HG02970 (cell line): ENCODE results near the gene C12orf57.

Experiments
- ATAC-seq: cut with Tn5 transposase; IDR thresholded peaks from one replicate; pipeline ENCODE4 v1.9.1; 2021; ENCODE audit warnings: mild to moderate bottlenecking, moderate library complexity, moderate number of reproducible peaks; ENCODE audit not compliant: unreplicated experiment, low FRiP score

C12orf57 gene

DNA sequence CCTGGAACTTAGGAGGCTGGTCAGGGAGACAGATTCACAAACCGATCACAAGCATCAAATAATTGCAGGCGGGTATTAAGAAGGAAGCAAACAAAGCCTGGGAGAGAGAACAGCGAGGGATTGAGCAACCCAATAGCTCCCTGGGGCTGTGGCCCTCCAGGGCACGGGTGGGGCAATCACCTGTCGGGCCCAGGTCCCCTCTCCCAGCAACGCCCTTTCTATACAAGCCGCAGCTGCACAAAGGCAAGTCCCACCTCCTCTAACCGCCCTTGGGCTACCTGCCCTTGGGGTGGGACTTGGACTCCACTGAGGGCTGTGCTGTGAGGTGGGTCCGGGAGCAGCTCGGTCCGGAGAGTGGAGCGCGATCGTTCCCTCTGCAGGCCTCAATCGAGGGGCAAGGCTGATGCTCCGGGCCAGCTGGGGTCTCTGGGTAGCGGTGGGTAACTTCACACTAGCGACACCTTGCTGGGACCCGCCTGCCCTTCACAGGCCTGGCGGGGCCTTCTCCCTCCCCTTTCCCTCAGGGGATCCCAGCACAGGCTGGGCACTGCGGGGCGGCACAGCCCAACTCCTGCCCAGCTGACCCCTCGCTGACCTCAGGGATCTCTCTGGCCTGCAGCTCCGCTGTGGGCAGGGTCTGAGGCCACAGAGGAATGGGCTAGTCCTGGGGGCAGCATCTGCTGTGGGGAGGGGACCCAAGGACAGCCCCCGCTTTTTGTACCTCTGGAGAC, 18.6 kb downstream of the C12orf57 start:
- ATAC-seq: no peak

DNA sequence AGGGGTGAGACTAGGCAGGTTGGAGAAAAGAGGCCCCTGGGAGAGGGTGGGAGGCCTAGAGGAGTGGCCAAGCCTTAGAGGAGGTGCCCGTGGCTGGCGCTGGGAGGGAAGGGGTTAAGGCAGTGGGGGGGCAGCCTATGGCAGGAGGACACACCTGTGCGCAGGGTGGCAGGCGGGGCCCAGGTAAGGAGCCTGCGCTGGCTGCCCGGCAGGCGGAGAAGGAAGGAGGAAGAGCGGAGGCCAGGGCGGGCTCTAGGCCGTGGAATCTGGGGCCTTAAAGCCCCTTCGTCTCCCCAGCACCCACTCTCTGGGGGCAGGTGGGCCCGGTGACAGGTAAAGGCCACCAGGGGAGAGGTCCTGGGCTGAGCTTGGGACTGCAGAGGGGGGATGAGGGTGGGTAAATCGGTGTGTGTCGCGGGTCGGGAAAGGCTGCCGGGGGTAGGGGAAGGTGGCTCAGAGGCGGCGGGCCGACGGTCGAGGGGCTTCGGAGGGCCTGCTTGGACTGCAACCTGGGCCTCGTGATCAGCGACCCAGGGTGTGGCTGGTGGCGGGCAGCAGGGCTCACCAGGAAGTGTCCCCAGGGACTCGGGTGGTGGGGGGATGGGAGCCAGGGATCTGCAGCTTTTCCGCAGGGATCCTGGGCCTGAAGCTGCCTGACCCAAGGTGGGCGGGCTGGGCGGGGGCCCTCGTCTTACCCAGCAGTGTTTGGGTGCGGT, 19.4 kb downstream of the C12orf57 start:
- no peak for ATAC-seq

DNA sequence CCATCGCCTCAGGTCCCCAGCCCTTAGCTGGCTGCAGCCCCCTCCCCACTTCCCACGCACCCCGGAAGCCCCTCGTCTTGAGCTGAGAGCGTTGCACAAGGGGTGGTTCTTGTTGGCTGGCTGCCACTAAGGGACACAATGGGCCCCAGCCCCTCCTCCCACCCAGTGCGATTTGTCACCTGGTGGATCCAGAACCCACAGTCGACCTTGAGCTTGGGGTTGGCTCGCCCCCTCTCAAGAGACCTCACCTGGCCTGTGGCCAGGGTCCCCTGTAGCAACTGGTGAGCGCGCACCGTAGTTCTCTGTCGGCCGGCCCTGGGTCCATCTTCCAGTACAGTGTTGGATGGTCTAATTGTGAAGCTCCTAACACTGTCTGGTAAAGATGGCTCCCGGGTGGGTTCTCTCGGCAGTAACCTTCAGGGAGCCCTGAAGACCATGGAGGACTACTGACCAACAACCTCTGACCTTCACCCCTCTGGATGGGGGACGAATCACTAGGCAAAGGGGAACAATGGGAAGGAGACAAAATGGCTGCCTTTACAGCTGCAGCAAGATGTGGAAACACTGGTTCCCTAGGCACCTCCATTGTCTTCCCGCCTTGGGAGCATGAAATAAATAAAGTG, 20.1 kb downstream of the C12orf57 start:
- no peak for ATAC-seq

DNA sequence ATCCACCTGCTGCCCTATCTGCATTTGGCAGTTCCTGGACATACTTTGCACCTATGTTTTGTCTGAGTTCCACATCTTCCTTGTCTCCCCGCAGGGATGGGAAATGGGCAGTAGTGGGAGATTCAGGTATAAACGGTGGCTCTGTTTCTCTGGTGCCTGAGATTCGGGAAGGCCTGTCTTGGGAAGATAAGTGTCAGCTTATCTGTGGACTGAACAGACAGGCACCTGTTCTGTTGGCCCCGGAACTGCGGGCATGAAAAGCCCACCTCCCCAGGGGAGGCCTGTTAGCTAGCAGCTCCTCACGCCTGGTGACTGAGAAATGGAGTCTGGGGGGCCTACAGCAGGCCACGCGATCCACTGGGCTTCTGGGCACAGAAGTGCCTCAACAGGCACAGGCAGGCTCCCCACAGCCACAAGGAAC, 20.8 kb downstream of the C12orf57 start:
- ATAC-seq: no peak

DNA sequence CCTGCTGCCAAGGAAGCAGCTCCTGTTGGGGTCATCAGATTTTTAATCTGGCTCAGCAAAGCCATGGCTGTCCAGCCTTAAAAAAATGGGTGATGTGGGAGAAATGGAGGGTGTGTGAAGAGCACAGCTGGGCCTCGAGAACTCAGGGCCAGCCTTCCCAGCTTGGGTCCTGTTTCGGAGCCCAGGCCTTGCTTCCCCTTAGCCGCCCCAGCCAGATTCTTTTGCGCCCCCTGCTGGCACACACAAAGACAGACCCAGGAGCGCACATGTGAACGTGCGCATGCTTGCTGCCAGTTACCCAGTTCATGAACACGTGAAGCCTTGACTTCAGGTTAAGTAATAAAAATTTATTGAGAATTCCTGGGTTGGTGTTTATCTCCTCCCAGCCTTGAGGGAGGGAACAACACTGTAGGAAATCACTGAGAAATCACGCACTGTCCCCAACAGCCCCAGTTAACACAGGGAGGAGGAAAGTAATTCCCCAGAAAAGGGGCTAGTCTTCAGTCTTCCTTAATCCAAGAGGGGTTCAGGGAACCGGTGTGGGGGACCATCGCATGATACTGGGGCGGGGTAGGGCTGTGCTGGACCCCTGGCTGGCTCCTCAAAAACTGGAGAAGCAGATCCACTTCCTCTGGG, 21.3 kb downstream of the C12orf57 start:
- no peak for ATAC-seq

DNA sequence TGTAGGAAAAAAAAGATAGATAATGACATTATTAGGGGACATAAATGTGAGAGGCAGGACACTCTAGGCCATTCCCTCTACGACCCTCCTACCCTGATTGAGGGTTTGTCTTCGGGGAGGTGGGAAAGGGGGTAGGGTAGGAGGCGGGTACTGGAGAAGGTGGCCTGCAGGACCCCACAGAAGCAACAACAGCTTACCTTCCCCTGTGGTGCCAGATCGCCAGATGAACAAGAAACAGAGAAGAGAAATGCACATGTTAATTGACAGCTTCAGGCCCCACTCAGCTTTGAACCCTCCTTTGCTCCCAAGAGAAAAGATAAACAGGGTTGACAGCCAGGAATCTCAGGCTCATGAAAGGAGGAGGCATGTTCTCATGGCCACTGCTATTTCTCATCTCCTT, 21.9 kb downstream of the C12orf57 start:
- no peak for ATAC-seq

DNA sequence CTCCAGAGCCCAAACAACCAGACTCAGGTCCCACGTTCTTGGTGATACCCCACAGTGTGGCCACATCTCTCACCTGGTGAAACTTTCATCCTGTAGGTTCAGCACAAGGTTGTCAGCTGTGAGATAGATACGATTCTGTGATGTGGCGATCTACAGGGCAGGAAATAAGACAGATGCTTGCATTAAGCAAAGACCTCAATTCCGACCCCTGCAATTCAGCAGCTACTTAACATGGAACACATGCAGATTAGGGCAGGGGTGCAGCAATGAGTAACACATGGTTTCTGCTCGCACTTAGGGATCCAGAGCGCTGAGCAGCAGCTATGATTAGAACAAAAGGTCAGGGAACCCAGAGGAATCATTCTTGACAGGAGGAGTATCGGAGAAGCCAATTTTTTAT, 22.5 kb downstream of the C12orf57 start:
- ATAC-seq: no peak

DNA sequence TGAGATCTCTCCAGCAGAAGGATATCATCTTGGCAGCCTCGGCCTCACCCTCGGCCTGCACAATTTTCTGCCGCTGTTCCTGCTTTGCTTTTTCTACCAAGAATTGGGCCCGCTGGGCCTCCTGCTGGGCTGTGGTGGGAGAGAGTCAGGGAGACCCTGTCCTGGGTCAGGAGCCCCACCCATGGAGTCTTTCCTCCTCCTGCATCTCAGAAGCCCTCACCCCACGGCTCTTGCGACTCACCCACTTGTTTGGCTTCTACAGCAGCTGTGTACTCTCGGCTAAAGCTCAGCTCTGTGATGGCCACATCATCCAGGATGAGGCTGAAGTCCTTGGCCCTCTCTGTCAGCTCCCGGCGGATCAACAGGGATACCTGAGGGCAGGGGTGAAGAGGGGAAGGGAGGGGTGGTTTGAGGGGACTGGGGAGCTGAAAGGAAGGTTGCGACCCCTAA, 23.9 kb downstream of the C12orf57 start:
- ATAC-seq: no peak

DNA sequence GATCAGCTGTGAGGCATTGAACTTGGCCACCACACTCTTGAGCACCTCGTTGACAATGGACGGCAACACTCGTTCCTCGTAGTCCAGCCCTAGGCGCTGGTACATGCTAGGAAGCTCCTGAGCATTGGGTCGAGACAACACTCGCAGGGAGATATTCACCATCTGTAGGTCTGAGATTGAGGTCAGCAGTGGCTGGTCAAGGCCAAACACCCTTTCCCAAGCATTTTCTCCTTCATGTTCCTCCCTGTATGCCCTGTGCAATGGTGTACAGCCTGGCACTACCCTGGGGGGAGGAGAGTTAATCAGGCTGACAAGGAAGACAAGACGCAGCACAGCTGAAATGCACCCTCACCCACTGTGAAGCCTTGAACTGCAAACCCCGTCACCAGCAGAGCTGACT, 24.6 kb downstream of the C12orf57 start:
- no peak for ATAC-seq

DNA sequence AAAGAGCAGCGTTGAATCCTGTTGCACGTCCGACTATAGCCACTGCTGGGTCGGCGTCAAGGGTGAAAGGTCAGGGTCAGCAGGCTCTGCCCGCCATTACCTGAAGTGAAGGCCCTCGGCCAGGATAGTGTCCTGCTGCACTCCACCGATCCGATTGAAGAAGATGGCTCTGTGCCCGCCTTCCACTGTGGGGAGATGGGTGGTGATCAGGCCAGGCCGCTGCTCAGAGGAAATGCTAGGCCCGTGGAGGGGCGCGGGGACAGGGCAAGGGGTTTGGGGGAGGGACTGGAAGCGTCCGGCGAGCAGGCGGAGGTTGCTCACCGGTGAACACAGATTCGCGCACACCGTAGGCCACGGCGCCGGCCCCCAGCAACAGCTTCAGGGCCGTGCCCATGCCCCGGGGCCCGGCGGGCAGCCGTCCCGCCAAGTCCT, 26.3 kb downstream of the C12orf57 start:
- no peak for ATAC-seq

DNA sequence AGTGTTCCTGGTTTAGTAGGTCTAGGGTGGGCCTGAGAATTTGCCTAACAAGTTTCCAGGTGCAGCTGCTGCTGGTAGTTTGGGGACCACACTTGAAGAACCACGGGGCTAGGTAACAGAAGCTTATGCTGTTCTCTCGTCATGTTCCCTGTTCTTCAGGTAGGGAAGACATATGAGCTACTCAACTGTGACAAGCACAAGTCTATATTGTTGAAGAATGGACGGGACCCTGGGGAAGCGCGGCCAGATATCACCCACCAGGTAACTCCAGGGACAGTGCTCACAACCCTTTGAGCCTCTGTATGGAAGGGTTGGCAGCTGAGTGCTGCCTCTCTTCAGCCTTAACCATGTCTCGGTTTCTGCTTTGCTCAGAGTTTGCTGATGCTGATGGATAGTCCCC, 30.4 kb downstream of the C12orf57 start:
- ATAC-seq: no peak

DNA sequence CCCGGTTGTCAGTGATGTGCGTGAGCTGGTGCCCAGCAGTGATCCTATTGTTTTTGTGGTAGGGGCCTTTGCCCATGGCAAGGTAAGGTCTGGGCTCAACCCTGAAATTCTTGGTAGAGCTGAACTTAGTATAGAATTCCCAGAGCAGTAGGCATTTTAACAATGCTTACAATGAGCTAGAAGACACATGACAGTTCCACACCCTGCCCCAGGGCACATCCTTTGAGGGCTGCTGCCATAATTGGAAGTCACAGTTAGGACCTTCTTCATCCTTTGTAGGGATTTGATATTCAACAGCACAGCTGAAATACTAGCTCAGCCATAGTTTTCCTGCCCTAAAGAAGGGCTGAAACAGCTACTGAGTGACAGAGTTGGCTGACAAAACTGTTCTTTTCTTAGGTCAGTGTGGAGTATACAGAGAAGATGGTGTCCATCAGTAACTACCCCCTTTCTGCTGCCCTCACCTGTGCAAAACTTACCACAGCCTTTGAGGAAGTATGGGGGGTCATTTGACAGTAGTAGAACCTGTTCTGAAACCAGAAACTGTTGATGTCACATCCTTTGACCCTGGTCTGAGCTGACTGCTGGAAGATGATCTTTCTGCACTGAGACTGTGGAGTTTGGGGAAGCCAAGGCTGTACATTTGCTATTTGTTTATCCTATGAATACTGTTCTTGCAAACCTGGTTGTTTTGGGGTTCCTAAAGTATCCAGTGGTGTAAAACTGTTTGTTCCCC, 31.6 kb downstream of the C12orf57 start:
- ATAC-seq: no peak

DNA sequence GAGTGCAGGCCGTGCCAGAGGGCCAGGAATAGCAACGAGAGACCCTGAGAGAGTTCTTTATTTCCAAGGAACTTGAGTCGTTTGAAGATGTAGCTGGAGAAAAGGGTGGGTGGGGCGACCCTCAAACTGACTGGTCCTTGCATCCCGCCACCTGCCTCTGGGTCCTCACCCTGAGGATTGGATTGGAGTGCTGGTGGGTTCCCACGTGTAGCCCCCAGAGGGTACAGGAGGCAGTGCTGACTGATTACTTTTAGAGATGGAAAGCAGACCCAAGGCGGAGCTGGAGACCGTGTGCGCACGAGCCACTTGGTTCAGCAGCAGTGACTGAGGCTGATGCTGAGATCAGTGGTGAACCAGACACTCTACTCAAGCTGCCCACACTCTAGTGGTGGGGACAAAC, 33.8 kb downstream of the C12orf57 start:
- no peak for ATAC-seq

DNA sequence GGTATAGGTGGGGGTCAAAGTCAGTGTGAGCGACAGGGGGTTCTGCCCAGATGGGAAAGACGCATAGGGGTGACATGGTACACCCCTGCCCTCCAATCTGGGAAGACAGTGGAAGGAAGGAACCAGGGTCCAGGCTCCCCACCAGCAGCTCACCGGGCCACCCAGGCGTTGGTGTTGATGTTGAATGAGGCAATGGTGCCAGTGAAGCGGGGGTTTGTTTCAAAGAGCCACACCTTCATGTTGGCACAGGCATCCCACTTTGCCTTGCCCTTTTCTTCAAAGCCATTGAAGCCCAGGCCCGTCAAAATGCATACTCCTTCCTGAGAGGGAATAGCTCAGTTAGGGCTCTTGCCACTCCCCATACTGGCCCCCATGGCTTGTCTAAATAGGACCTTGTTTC, 34.4 kb downstream of the C12orf57 start:
- no peak for ATAC-seq

DNA sequence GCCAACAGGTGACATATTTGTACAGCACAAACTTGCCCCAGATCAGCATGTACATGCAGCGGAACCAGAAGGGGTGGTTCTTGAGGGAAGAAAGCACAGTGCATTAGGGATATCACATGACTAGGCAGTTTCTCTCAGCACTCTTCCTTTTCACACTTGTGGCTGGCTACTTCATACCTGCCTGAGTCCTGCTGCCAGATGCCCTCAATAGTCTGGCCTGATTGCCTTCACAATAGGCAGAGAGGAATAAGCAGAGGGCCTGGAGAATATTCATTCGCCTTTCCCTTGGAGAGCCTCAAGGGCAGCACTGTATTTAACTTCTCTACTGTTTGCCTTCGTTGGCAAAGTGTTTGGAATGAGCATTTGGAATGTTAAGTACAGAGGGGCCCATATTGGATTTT, 34.8 kb downstream of the C12orf57 start:
- no peak for ATAC-seq

DNA sequence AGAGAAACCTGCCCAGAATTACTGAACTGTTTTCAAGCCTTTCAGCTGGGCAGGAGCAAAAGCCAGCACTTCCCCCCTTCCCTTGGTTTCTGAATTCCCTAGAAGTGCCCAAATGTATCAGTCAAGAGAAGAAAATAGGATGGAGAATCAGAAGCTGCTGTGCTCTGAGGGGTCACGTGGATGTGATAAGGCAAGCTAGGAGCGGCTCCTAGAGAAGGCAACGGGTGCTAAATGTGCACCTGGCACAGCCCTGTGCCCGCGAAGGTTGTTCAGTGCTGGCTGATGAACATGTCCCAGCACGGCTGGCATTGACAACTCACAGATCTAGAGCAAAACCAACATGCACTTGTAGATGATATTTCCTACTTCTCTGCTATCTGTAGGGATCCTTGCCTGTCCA, 35.2 kb downstream of the C12orf57 start:
- ATAC-seq: no peak

DNA sequence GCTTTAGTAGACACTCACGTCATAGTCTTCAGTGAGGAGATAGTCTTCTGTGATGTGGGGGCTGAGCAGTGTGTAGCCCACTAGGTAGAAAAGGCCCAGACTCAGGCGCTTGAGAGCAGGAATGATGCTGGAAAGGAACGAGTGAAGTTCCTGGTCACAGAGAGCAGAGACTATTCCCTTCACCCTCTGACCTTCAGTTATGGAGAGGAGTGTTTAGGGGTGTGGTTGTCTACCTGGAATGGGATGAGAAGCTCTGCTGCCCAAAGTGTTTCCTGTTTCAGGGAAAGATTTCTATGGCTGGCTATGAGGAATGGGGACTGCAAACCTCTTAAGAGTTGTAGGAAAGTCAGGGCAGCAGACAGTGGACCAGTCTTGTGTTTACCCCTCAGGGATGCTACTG, 35.6 kb downstream of the C12orf57 start:
- no peak for ATAC-seq

DNA sequence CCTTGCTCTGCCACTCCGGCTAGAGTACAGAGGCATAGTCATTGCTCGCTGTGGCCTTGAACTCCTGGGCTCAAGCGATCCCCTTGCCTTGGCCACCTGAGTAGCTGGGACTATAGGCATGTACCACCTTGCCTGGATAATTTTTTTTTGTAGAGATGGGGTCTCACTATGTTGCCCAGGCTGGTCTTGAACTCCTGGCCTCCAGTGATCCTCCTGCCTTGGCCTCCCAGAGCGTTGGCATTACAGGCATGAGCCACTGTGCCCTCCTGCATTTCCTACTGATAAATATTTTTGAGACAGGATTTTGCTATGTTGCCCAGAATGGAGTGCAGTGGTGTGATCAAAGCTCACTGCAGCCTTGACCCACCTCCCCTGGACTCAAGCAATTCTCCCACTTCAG, 36.3 kb downstream of the C12orf57 start:
- no peak for ATAC-seq

DNA sequence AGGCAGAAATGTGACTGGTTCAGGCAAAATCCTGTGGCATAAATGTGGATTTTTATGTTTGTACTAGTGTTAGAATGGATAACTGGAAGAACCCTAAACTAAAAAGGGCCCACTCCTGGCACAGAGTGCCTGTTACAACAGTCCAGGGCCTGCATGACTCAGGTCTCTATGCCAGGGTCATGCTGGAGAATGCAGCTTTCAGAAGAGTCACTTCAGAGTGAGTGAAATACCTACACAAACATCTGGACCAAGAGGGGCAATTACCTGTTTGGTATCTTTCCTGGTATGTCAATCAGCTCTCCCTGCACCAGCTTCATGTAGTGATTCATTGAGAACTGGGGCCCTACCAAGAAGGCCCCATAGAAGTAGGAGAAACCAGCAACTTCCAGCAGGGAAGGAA, 36.9 kb downstream of the C12orf57 start:
- ATAC-seq: no peak
